CD4-positive, alpha-beta memory T cell (primary cell): ENCODE data around the gene IL19. TPM values are rescaled to one million over a fixed set of nuclear protein-coding genes. Genes with fewer than 3 reads are reported as not detected.

Source experiments
- polyA plus RNA-seq, 2 donors: library from polyadenylated mRNA; unstranded; fragments of 300-500 nt; fragmentation: Illumina TruSeq; gene quantifications; one replicate each; pipeline ENCODE4 v1.2.3, GENCODE V29; 2021
- total RNA-seq, 2 experiments: library from RNA; stranded (reverse); gene quantifications; one replicate each; pipeline ENCODE4 v1.2.3, GENCODE V29; 2021

Gene IL19
- total and polyA plus RNA-seq, 4 experiments from 2014 or later = not detected

Other genes starting within 250 kb of the IL19 start
- 10 to 100 TPM; 53.5 to 54.5 TPM for gene EIF2D, start 158.3 kb upstream of the IL19 start, total RNA-seq
- 10 to 100 TPM; 33.5 to 38.9 TPM for gene EIF2D, start 158.3 kb upstream of the IL19 start, polyA plus RNA-seq
- gene DYRK3, start 135.2 kb upstream of the IL19 start, total RNA-seq = 1 to 10 TPM in 1 of 2 experiments, under 1 TPM in 1; 0.78 to 1.2 TPM
- under 1 TPM in 1 of 2 donors, not detected in 1; 0.22 TPM for gene DYRK3, start 135.2 kb upstream of the IL19 start, polyA plus RNA-seq
- gene MAPKAPK2, start 85.9 kb upstream of the IL19 start, total RNA-seq = 10 to 100 TPM; 71.7 to 72.8 TPM
- 1 to 10 TPM; 1.3 to 3.9 TPM for gene MAPKAPK2, start 85.9 kb upstream of the IL19 start, polyA plus RNA-seq
- gene IL10, start 1.7 kb downstream of the IL19 start, total RNA-seq = under 1 TPM; 0.28 to 0.32 TPM
- gene IL10, start 1.7 kb downstream of the IL19 start, polyA plus RNA-seq = under 1 TPM; 0.11 to 0.34 TPM
- gene IL20, start 94.8 kb downstream of the IL19 start, total RNA-seq = not detected
- not detected for gene IL20, start 94.8 kb downstream of the IL19 start, polyA plus RNA-seq
- gene IL24, start 126.7 kb downstream of the IL19 start, total RNA-seq = not detected
- 10 to 100 TPM; 20.3 to 29.6 TPM for gene IL24, start 126.7 kb downstream of the IL19 start, polyA plus RNA-seq
- gene FCMR, start 151.2 kb downstream of the IL19 start, total RNA-seq = 100 to 1,000 TPM; 554 to 588 TPM
- gene FCMR, start 151.2 kb downstream of the IL19 start, polyA plus RNA-seq = 100 to 1,000 TPM; 493 to 558 TPM
- not detected for gene PIGR, start 175.7 kb downstream of the IL19 start, total RNA-seq
- not detected for gene PIGR, start 175.7 kb downstream of the IL19 start, polyA plus RNA-seq
- not detected for gene FCAMR, start 199.7 kb downstream of the IL19 start, total RNA-seq
- not detected for gene FCAMR, start 199.7 kb downstream of the IL19 start, polyA plus RNA-seq